NCI-H510A treated with DMSO at 0.1 percent for 48 hours (cell line): ENCODE data around the gene OVOL1.

Source experiments
- DNase-seq: peaks from one replicate; lab custom pipeline; 2025; lab: John Stamatoyannopoulos, UW

Gene OVOL1

DNA sequence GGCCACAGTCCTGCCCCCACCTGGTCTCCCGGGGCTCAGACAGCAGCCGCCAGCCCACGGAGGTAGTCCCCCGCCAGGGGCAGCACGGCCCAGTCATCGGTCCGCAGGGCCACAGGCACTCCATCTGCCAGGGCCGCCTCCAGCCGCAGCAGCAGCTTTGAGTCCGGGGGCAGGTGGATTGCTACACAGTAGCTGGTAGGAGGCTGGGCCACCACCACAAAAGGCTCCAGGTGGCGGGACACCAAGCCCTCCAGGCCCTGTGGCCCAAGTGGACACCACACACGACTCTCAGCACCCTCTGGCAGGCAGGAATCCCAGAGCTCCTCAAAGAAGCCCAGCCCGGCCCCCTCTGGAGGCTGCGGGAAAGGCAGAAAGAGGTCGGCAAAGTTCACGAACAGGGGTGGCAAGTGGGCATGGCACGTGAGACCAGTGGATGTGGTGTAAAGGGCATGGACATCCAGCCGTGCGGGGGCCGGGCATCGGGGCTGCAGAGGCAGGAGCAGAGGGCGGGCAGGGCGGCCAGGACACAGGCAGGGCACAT is 9.0 kb upstream of the OVOL1 start:
- no peak for DNase-seq

DNA sequence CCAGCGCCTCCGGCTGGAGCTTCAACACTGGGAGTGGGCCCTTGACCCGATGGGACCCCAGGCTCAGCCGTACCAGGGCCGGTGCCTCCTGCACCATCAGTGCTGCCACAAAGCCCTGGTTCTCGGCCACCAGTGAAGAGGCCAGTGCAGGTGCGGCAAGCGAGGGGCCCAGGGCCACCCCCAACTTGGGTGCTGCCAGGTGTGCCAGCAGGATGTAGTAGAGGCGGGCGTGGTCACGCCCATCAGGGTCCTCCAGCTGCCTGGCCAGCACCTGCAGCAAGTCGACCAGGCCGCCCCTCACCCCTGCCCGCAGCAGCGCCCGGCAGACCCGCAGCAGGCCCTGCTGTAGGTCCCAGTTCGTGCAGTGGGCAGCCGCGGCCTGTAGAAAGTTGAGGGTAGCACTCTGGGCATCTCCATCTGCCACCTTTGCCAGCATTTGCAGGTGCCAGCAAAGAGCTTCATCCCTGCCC is 8.4 kb upstream of the OVOL1 start:
- DNase-seq, result no peak

DNA sequence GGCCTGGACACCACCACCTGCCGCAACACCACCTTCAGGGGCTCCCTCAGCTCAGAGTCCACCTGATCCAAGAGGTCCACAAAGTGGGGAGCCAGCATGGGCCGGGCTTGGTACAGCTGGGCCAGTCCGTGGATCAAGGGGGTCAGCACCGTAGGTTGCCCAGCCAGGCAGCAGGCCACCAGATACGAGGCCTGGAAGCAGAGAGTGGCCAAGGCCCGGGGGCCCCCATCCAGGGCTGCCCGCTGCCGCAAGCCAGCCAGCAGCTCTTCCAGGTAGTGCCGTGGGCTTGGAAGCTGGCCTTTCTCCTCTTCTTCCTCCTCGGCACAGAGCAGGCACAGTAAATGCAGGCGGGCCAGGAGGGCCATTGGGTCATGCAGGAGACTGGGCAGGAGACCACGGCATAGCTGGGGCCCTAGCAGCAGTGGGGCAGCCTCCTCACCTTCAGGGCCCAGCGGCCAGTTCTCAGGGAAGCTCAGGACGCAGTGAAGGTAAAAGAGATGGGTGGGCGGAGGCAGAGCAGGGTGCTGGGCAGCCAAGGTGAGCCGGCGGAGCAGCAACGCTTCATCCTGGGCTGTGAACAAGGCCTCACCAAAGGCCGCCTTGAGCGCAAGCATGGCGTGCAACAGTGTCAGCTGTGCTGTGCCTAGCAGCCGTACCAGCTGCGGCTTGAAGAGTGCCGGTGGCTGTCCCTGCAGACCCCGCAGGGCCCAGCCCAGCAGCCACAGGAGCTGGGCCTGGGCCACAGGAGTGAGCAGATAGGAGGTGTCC is 7.8 kb upstream of the OVOL1 start:
- no peak for DNase-seq

DNA sequence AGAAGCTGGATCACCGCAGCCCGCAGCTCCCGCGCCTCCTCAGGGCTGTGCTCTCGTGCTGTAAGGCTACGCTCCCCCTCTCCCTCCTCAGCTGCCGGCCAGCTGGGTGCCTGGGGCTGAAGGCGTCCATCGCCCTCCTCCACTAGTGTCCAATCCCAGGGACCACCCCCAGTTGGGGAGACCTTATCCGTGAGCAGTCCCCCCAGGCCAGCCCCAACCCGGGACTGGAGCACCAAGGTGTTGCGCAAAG is 7.3 kb upstream of the OVOL1 start:
- DNase-seq, result no peak

DNA sequence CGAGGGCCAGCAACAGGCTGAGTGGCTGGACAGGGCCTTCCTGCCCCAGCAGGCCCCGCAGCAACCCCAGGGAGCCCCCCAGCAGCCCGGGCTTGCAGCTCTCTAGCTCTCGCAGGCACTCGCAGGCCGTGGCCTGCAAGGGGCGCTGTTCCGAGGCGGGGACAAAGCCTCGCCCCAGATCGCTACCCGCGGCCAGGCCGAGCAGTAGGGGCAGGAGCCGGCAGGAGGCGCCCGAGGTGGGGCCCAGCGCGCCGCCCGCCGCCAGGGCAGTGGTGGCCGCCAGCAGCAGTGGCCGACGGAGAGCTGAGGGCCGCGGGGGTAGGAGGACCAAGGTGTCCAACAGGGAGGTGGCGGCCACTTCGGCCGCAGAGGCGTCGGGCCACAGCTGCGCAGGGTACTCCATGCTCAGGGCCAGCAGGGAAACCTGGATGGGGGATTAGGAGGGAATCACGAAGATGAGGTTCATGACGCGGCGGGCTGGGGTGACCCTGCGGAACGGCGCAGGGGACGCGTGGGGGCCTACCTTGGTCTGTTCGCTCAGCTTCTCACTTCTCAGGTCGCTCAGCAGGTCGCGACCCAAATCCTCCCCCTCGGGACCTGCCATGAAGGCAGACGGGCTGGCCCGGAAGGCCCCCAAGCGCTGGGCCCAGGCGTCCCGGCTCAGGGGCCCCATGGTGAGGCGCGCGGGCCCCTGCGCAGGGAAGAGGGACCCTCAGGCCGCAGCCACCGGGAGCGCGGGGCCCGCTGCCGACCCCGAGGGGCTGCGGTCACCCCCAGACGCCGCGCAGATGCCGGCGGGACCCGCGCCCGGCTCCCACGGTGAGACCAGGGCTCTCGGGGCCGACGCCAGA is 6.7 kb upstream of the OVOL1 start:
- DNase-seq, result peak; percentile 74

DNA sequence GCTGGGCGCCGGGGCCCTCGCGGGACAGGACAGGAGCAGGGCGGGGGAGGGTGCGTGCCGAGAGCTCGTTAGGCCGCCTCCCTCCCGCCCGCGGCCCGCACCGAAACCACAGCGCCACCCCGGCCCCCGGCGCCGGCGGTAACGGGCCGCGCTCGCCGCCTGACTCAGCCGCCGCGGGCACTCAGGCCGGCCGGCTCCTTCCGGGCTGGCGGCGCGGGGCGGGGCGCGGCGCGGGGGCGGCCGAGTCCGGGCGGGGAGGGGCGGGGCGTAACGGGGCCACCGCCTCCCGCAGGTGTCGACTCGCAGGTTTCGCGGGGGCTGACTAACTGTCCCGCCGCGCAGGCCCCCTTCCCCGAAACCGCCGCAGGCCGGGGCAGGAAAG is 6.1 kb upstream of the OVOL1 start, which contains the start of gene AP5B1:
Gene AP5B1, minus strand, starts transcription at position 207 of the 382 bp plus-strand sequence. CDS start 385 bp downstream, outside the sequence.
- peak; percentile 50 for DNase-seq

DNA sequence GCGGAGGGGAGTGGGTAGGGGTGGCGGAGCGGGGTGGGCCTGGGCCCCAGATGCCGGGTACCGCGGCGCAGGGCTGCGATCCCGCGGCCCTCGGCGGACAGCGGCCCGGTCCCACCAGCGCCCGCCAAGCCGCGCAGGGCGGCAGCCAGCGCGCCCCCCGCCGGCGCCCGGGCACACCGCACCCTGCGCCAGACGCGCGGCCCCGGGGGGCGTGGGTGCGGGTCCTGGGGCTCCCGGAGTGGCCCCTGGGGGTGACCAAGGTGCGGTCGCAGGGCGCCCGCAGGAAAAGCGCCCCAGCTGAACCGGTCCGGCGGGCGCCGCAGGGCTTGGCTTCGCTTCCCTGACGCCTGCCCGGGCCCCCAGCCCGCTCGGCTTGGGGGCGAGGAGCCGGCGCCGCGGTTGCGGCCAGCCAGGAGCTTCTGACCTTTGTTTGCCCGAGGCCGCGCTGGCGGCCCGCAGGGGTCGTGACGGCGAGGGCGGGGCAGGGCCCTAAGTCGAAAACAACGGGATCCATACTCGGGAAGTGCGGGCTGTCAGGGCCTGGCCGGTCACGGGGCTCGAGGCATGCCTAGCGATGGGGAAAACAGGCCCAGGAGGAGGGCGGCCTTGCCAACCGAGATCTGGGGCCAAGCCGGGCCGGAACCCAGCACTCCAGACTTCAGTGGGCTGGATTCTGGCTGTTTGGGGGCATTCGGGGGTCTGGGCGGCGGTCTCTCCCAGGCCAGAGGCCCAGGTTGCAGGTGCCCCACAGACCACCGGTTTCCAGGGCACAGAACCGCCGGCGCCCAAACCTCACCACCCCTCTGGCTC is 5.5 kb upstream of the OVOL1 start:
- DNase-seq, result peak; percentile 50

DNA sequence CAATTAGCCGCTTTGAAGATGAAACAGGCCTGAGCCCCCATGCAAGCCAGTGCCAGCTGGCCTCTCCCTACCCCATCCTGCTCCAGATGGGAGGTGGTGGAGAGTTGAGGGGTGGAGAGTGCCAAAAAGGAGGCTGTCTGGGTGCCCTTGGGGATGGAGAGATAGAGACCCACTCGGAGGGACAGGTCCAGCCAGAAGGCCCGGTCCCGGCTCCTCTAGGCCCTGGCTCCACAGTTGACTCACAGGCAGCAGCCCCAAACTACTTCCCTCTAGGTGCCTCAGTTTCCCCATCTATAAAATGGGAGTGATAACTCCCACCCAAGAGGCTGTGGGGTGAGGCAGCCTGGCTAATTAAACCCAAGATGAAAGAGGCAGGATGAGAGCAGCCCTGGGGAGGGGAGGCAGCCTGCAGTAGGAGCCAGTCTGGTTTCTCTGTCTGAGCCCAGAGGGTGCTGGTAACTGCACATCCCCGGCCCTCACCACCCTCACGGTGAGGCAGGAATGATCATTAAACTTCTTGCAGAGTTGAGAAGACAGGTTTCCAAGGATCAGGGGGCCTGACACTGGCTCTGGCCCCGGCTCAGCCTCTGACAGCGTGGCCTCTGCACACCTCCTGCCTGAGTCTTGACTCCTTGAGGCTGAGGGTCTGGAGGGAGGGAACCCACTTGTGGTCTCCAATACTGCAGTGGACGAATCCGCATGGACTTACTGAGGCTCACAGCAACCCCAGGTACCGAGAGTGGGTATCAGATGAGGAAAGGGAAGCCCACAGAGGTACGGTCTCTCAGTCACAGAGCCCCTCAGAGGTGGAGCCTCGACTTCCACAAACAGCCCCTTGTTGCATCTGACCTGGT is 4.7 kb upstream of the OVOL1 start:
- no peak for DNase-seq

DNA sequence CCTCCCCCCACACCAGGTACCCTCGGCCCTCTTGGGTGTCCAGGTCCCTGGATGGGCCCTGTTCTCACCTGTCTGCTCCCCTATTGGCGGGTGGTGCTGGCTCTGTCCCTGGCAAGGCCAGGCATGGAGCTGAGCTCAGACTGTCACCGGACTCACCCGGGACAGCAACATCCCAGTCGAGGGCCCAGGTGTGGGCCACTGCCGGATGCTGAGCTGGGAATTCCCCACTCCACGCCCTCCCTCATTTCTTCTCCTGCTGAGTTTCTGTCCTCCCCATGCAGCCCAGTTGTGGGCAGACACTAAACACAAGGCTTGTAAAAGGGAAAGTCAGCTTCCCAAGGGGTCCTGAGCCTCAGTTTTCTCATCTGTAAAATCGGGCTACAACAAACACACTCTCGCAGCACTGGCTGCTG is 4.0 kb upstream of the OVOL1 start:
- no peak for DNase-seq

DNA sequence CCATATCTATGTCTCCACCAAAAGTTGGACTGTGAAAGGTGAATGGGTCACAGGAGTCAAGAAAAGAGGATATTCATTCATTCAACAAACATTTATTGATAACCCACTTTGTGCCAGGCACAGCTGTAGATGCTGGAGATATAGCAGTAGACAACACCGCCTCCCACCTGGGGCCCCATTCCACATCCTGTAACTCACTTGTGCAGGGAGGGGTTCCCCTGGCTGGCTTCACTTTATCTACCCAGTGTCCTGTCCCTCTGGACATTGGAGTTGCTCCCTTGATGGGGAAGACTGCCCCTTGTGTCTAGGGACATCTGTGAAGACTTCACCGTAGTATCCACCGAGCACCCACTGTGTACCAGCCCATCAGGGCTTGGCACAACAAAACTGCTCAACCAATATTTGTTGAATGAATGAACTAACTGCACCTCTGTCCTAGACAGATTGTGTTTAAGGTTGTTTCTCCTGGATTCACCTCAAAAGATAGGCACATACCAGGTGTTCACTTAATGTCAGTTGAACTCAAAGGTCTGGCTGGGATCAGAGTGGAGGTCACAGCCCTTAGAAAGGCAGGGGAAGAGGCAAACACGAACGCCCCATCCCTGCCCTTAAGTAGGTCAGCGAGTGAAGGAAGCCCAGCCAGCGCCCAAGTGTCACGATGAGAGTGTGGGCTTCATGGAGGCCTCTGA is 1.4 kb upstream of the OVOL1 start:
- no peak for DNase-seq

DNA sequence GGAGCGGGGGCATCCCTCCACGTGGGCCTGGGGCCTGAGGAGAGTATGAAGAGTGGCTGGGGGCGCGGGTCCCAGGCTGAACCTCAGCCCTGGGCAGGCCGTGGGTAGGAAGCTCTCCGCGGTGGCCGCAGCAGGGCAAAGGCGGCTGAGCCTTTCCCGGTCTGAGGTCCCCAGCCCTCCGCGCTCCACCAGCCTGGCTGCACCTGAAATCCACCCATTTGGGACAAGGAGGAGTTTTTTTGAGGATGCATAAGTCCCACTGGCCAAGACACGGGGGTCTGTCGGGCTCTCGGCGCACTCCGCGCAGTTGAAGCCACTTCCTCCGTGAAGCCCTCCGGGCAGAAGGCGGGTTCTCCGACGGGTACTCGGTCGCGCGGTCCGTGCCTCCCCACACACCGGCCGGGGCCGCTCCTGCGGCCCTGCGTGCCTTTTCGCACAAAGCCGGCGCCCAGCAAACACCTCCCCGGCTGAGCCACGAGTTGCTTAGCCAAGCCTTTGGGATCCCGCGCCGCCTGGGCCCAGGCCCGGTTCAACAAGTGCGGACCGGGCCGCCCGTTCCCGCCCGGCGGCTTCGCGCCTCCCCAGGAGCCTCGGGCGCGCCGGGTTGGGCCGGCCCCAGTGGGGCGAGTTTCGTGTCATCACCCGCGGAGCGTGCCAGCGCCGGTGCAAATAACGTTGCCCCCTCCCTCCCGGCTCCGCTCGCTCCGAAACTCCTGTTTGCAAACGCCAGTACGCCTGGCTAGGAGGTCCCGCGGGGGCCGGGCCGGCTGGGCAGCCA is 666 bp upstream of the OVOL1 start:
- no peak for DNase-seq

DNA sequence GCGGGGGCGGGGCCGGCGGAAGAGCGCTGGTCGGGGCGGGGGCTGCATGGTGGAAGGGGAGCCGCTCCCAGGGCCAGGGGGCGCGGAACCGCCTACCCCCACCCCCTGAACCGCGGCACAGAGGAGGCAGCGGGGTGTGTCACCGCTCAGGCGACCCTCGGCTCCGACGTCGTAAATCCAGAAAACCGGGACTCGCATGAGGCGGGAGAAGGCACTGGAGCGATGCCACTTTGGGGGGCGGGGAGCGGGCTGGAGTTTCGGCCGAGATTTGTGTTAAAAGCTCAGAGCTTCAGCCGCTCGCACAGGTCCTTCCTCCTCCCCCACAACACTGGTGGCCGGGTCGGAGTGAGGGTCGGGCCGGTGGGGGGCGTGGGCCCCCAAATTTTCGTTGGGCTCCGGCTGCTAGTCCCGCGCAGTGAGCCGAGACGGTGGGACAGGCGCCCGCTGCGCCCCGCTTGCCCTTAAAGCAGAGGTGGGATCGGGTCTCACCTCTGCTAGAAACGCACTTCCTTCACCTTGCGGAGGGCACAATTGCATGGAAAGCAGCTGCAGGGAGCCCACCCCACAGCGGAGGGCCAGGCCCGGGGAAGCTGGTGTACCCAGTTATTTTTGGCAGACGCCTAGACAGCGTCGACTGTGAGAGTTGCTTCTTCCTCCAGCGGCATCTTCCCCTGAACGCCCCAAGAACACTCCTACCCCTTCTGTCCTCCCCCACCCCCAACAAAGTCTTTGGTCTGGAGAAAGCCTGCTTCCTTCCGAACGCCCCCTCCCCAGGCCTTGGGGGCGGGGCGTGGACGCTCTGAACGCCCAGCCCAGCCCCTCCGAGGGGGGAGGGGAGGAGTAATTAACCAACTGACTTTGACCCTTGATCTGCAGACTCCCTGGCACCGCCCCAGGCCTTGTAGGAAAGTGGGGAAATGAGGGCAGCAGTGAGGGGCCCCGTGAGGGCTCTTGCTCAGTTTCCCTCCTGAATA is 1.1 kb downstream of the OVOL1 start:
- DNase-seq, result no peak

DNA sequence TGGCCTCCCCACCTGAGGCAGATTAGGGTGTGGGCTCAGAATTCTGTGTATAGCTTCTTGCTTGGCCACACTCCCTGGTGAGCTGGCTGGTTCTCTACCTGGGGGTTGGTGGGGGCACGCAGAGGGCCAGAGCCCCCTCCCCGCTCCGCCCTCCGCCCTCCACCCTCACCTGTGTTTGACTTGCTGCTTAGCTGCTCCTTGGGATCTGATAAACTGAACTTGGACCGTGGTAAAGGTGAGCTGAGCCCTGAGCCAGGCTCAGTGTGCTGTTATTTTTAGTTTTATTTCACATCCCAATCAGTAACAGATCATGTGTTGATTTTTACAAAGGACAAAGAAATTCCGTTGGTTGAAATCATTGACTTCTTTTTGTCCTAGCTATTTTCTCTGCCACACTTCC is 2.0 kb downstream of the OVOL1 start:
- DNase-seq, result no peak

DNA sequence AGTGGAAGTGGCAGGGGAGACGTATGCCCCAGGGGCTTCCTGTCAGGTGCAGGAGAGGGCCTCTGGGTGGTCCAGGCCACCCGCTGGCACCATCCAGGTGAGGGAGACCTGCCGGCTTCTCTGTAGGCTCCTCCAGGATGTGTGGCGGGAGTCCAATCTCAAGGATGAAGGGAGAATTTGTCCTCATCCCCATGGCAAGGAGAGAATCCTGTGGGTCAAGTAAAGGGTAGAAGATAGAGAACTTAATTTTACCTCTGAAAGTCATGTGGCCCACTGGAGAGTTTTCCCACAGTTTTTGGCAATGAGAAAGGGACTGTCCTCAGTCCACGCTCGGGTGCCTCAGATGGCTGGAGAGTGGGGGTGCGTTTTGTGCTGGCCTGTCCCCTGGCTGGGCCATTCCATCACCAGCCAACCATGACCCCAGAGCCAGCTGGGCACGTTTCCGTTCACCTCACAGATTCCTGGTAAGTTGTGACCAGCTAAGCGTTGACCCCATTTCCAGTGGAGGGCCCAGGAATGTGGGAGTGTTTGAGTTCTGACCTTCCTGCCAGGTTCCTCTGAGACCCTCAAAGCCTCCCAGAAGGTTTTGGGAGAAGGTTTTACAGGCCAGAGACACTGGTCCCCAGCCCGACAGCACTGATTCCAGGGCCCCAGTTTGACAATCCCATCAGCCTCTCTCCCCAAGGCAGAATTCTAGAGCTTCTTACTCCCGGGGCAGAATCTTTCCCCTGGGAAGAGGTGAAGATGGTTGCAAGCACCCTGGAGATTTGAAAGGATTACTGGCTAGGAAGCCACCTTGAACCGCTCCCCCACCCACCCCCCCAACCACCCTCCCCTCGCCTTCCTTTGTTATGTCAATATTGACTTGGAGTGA is 2.6 kb downstream of the OVOL1 start:
- no peak for DNase-seq

DNA sequence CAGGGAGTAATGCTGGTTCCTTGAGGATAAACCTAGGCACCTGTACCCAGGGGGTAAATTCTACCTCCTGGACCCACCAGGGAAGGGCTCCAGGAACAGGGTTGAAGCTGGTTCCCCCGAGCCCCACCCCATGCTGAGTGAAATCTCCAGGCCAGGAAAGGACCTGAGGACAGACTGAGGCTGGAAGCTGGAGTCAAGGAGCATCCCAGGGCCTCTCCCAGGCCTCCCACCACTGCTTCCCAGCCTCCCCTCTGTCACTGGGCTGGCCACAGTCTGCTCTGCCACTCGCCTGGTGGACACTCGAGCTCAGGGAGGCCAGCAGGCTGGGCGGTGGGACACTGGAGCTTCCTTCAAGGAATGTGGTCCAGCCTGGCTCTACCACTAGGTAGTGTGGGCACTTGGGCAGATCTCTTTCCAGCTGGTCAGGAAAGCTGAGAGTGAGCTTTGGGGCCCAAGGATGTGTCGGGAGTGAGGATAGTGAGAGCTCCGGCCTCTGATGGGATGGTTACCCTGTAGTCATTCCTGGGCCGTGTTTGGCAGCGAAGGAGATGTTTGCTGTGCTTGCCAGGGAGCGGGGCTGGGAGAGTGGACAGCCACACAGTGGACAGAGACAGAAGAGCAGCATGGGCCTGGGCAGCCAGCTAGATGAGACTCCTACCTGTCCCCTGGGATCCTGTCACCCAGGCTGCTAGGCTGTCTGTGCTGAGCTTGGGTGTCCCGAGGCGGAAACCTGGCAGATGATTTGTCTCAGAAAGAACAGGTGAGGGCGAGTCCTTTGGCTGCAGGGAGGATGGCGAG is 3.4 kb downstream of the OVOL1 start:
- DNase-seq, result no peak

DNA sequence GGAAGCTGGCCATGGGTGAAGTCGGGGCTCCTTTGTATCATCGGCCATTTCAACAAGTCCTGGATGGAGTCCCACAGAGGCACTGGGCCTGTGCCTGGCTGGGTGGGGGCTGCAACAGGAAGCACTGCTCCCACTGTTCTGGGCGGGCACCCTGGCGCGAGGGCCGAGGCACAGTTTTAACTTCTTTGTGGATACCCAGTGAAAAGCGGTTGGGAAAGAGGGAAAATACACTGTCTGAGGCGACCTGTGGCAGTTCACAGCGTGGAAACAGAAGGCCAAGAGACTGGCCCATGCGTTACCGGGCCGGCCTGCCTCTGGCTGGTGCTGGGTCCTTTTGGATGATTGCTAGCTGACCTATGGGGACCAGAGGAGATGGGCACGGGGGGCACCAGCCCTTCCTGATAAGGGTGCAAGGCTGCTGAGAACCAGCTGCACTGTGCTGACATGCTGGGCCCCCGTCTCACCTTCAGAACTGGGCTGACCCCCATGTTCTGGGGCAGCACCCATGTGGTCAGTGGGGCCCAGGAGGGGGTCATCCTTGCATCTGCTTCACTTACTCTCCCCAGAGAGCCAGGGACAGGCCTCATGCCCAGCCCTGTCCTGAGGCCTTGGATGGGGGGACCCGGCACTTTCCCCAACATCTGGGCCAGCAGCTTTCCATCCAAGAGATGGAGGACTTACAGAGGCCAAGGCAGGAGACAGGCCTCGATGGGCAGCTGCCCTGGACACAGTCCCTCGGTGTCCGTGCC is 4.2 kb downstream of the OVOL1 start:
- DNase-seq, result no peak
